ENCODE results near the gene DNAH9.

DNA sequence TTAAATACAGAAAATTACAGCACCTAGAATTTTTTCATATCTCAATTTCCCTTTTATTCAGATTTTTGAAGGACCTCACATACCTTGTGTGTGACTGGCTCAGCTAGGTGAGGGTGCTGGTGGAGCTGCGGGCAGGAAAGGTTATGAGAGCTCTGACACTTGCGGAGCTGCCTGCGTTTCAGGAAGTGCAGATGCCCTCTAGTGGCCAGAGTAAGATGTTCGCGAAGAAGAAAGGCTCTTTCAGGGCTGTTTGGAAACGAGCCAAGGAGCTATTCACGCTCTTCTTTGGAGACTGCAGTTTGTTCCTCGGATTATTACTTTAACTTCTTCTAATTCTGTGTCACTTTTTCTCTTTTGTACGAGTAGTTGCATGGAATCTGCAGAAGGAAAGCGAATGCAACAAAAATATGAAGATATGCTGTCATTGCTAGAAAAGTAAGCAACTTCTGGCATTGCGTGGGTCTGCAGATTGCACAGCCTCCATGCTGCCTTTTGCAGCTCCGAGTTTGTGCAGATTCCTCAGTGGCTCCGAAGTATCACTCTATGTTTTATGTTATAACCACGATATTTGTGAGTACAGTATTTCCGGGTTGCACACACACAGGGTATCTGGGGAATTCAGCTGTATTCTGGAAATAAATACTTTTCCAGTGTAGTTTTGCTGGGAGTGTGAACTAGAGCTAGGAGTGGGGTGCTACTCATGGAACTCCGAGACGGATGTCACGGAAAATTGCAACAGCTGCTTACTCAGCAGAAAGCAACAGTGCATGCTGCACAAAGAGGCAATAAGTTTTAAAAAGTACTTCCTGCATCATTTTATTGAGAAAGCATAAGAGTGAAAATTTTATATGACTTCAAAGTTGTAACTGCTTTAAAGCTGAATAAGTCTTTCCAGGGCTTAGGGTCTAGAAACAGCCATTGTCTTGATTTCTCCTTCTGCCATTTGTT, 46.3 kb downstream of the DNAH9 start:
- TF ChIP-seq, protein P1, sequence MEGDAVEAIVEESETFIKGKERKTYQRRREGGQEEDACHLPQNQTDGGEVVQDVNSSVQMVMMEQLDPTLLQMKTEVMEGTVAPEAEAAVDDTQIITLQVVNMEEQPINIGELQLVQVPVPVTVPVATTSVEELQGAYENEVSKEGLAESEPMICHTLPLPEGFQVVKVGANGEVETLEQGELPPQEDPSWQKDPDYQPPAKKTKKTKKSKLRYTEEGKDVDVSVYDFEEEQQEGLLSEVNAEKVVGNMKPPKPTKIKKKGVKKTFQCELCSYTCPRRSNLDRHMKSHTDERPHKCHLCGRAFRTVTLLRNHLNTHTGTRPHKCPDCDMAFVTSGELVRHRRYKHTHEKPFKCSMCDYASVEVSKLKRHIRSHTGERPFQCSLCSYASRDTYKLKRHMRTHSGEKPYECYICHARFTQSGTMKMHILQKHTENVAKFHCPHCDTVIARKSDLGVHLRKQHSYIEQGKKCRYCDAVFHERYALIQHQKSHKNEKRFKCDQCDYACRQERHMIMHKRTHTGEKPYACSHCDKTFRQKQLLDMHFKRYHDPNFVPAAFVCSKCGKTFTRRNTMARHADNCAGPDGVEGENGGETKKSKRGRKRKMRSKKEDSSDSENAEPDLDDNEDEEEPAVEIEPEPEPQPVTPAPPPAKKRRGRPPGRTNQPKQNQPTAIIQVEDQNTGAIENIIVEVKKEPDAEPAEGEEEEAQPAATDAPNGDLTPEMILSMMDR (IDR thresholded peaks at IDR 0.05) = peak in 4 of 6 experiments; percentile 57 to 71 (median 66)
- TF ChIP-seq POLR2A (IDR thresholded peaks at IDR 0.05) = no peak

All from Peyer's patch (tissue), 4 donors.